Lower lobe of right lung (tissue), 2 donors: ENCODE data around the gene TMEM11. TPM values are rescaled to one million over a fixed set of nuclear protein-coding genes. Genes with fewer than 3 reads are reported as not detected.
A peak's percentile ranks its signal among the peaks of the same experiment; 100 is the strongest.

ENCODE experiments used
- ATAC-seq, 2 donors: fragments of 200-7000 bp; cut with Tn5 transposase; one replicate each; pipeline ENCODE4 v1.9.1; 2020 to 2022; ENCODE audit warnings: mild to moderate bottlenecking in 2 of 2, moderate library complexity in 2 of 2
- DNase-seq: peaks from one replicate; pipeline ENCODE4 v3.0.0-alpha.2; 2020
- H3K27ac ChIP-seq: fragments of 200-600 bp; one replicate; pipeline ENCODE4 v1.8.0; 2022
- H3K27me3 ChIP-seq: fragments of 200-600 bp; one replicate; pipeline ENCODE4 v1.8.0; 2022; ENCODE audit warnings: low read depth
- H3K36me3 ChIP-seq: fragments of 200-600 bp; one replicate; pipeline ENCODE4 v1.8.0; 2022; ENCODE audit warnings: mild to moderate bottlenecking
- H3K4me1 ChIP-seq: fragments of 200-600 bp; one replicate; pipeline ENCODE4 v1.8.0; 2022
- H3K4me3 ChIP-seq: fragments of 200-600 bp; one replicate; pipeline ENCODE4 v1.8.0; 2022; ENCODE audit warnings: mild to moderate bottlenecking
- H3K9me3 ChIP-seq: fragments of 200-600 bp; one replicate; pipeline ENCODE4 v1.8.0; 2022
- intact Hi-C: fragments of 100-400 bp; cut with DNase I; formaldehyde crosslinking; loops from one replicate; pipeline ENCODE4 v1.11.0; 2022
- total RNA-seq: library from RNA; stranded (reverse); fragmentation: NEBNext Ultra II Directional; extraction: Animal tissue kit (Norgen Biotek cat#: 25700); gene quantifications from one replicate; pipeline ENCODE4 v1.2.1, GENCODE V29; 2021
- TF ChIP-seq, protein P1 (sequence below): fragments of 200-600 bp; IDR thresholded peaks from one replicate; pipeline ENCODE4 v1.8.0; 2022; ENCODE audit warnings: antibody characterized with exemption, mild to moderate bottlenecking
- donor health status: DM: no; HTN: yes; CAD: no; lungs with severe emphysema.

The TMEM11 gene
- total RNA-seq, 1 donor from 2014 or later = 20.2 TPM

DNA sequence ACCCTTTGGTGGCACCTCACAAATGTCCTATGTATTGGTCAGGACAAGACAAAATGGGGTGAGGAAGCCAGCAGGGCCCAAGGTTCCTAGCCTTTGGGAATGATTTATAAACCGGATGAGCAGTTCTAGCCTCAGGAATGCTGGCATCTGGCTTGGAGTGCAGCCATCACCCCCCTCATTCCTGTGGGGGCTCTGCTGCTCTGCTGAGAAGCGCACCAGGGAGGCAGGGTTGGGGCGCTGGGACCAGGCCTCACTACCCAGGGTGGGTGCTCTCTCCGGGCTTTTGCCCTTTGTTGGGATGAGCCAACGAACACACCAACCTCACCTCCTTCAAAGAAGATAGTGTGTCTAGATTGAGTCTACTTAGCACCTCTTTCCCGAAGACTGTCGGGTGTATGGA, 39.2 kb downstream of the TMEM11 start:
- intact Hi-C loops = no loop called here
- no peak for DNase-seq
- peaks cover 46% of the 10 kb centered on the region for H3K36me3 ChIP-seq
- H3K9me3 ChIP-seq = no peaks in the 10 kb centered on the region
- no peaks in the 10 kb centered on the region for H3K27me3 ChIP-seq
- H3K4me3 ChIP-seq = no peak overlapping the region
- peak overlapping the region; percentile 53 for H3K27ac ChIP-seq
- TF ChIP-seq, protein P1, sequence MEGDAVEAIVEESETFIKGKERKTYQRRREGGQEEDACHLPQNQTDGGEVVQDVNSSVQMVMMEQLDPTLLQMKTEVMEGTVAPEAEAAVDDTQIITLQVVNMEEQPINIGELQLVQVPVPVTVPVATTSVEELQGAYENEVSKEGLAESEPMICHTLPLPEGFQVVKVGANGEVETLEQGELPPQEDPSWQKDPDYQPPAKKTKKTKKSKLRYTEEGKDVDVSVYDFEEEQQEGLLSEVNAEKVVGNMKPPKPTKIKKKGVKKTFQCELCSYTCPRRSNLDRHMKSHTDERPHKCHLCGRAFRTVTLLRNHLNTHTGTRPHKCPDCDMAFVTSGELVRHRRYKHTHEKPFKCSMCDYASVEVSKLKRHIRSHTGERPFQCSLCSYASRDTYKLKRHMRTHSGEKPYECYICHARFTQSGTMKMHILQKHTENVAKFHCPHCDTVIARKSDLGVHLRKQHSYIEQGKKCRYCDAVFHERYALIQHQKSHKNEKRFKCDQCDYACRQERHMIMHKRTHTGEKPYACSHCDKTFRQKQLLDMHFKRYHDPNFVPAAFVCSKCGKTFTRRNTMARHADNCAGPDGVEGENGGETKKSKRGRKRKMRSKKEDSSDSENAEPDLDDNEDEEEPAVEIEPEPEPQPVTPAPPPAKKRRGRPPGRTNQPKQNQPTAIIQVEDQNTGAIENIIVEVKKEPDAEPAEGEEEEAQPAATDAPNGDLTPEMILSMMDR = no peak
- H3K4me1 ChIP-seq = peaks cover 24% of the 10 kb centered on the region
- no peak for ATAC-seq

DNA sequence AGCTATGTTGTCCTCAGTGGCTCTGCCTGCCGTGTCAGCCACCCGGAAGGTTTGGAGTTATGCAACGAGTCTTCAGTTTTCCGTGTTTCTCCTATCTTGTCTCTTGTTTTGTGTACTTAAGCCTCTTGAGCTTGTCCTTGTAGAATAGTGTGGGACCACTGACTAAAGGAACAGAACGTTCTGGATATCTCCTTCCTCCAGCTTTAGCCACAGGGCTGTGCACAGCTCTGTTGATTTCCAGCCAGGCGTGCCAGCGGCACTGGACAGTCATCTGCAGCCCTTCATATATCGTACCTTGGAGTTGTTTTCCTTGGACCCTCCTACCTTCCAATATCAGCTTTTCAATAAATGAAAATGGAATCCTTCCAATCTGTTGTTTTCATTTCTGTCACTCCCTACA, 39.8 kb downstream of the TMEM11 start:
- TF ChIP-seq, protein P1 = no peak
- Histone ChIP-seq H3K27ac (peak overlapping the region; percentile 53), H3K4me1 (peaks cover 29% of the 10 kb centered on the region), H3K9me3 (no peaks in the 10 kb centered on the region), H3K36me3 (peaks cover 46% of the 10 kb centered on the region), H3K27me3 (no peaks in the 10 kb centered on the region), H3K4me3 (no peak overlapping the region)
- no peak for DNase-seq
- ATAC-seq = no peak
- intact Hi-C loops = no loop called here

DNA sequence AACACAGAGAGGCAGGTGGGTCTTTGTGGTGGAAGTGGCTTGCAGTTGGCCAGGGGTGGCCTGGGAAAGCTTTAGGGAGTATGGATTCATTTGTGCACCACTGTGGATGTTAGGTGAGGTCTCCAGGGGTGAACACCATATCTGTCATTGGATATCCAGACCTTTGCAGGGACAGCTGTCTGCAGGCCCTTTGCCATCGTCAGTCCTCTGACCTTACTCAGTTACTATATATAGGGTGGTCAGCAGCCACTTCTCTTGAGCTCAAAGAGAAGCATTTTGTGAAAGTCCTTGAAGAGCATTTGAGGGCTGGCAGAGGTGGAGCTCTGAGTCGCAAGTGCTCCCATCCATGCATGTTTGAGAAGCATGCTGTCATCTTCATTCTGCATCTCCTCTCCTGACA, 40.4 kb downstream of the TMEM11 start:
- DNase-seq (no peak), ATAC-seq (no peak)
- H3K27ac ChIP-seq = no peak overlapping the region
- TF ChIP-seq, protein P1 = no peak
- H3K4me1 ChIP-seq = peaks cover 30% of the 10 kb centered on the region
- H3K9me3 ChIP-seq = no peaks in the 10 kb centered on the region
- no peak overlapping the region for H3K4me3 ChIP-seq
- intact Hi-C loops = no loop called here
- no peaks in the 10 kb centered on the region for H3K27me3 ChIP-seq
- H3K36me3 ChIP-seq = peaks cover 46% of the 10 kb centered on the region

DNA sequence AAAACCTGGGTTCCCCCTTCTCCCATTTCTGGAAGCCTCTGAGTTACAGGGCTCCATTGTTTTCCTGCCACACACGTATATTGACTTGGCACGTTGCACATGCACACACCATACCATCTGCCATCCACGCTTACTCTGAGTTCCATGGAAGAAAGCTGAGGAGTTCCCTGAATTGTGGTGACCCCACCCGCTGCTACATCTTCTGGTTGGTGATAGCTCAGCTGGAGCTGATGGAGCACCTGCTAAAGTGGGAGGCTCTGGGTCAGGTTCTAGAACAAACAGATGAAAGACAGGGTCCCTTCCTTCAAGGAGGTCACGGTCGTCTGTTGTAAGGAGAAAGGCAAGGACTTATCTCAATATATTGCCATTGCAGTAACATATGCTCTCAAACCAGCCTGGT, 41.1 kb downstream of the TMEM11 start:
- ATAC-seq = no peak
- Histone ChIP-seq H3K36me3 (peaks cover 43% of the 10 kb centered on the region), H3K27me3 (no peaks in the 10 kb centered on the region), H3K4me1 (peaks cover 35% of the 10 kb centered on the region), H3K9me3 (no peaks in the 10 kb centered on the region), H3K4me3 (no peak overlapping the region), H3K27ac (no peak overlapping the region)
- no peak for DNase-seq
- TF ChIP-seq, protein P1 = no peak
- intact Hi-C loops = no loop called here

DNA sequence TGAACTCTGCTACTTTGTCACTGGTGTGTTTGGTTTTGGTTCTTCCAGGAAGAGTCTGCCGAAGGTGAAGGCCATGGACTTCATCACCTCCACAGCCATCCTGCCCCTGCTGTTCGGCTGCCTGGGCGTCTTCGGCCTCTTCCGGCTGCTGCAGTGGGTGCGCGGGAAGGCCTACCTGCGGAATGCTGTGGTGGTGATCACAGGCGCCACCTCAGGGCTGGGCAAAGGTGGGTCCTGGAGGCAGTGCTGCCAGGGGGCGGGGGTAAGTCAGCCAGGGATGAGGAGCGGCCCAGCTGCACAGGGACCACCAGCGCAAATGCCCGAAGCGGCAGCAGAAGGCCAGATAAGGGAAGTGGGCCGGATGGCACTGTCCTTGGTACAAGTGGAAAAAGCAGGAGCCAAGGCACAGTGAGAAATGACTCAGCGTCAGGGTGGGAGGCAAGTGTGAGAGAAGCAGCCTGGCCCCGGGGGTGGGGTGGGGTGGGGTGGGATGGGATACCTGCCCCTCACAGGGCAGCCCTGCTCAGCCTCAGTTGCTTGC, 41.9 kb downstream of the TMEM11 start:
- no peak overlapping the region for H3K4me3 ChIP-seq
- no peak for ATAC-seq
- H3K27me3 ChIP-seq = no peaks in the 10 kb centered on the region
- intact Hi-C loops = no loop called here
- no peak for DNase-seq
- H3K4me1 ChIP-seq = peaks cover 43% of the 10 kb centered on the region
- no peaks in the 10 kb centered on the region for H3K9me3 ChIP-seq
- no peak overlapping the region for H3K27ac ChIP-seq
- TF ChIP-seq, protein P1 = no peak
- peaks cover 39% of the 10 kb centered on the region for H3K36me3 ChIP-seq
